GM12865 (cell line): ENCODE data around the gene DNAJC16.

Source experiments
- DNase-seq: peaks from one replicate; pipeline ENCODE4 v3.0.0; 2010; ENCODE audit warnings: low read depth
- H3K4me3 ChIP-seq: 2 replicates; pipeline ENCODE4 v1.5.1; 2011; ENCODE audit warnings: mild to moderate bottlenecking, low read depth, low read length, control low read depth
- CTCF ChIP-seq: IDR thresholded peaks from 2 replicates; pipeline ENCODE4 v1.5.1; 2011; ENCODE audit warnings: low read length, control low read depth, low read depth, inconsistent platforms; ENCODE audit not compliant: insufficient read depth; ENCODE audit errors: missing control alignments

DNAJC16 gene

GRCh38 chr1:15609631-15610030 is 83.0 kb downstream of the DNAJC16 start:
- no peak overlapping the region for H3K4me3 ChIP-seq
- TF ChIP-seq CTCF = no peak
- no peak for DNase-seq

GRCh38 chr1:15610167-15610566 is 83.5 kb downstream of the DNAJC16 start:
- no peak overlapping the region for H3K4me3 ChIP-seq
- TF ChIP-seq CTCF = no peak
- no peak for DNase-seq

GRCh38 chr1:15616373-15617172 is 89.9 kb downstream of the DNAJC16 start:
- TF ChIP-seq CTCF = no peak
- DNase-seq = no peak
- H3K4me3 ChIP-seq = peak overlapping the region; percentile 67

- no peak for TF ChIP-seq CTCF
- peak; percentile 95 for DNase-seq
- peak within 1 kb of the TSS; percentile 94 for H3K4me3 ChIP-seq
Observed at GRCh38 chr1:15617173-15618076, 90.8 kb downstream of the DNAJC16 start, which contains the start of gene DDI2. Gene DDI2 (plus strand): TSS chr1:15617458. CDS start chr1:15617671, 213 bp downstream.

GRCh38 chr1:15618077-15618654 is 91.5 kb downstream of the DNAJC16 start:
- no peak for TF ChIP-seq CTCF
- peak; percentile 78 for DNase-seq
- H3K4me3 ChIP-seq = peak overlapping the region; percentile 94

GRCh38 chr1:15618655-15619525 is 92.2 kb downstream of the DNAJC16 start:
- peak overlapping the region; percentile 94 for H3K4me3 ChIP-seq
- DNase-seq = peak; percentile 9
- TF ChIP-seq CTCF = no peak
